HG02623 (cell line): ENCODE results near the gene ELMO1.

Source experiments
- ATAC-seq: cut with Tn5 transposase; IDR thresholded peaks from one replicate; pipeline ENCODE4 v1.9.1; 2021; ENCODE audit warnings: moderate library complexity; ENCODE audit not compliant: unreplicated experiment

ELMO1 gene

GRCh38 chr7:36942025-36942424 is 506.6 kb downstream of the ELMO1 start:
- no peak for ATAC-seq

- no peak for ATAC-seq
Observed at GRCh38 chr7:36941359-36941758, 507.3 kb downstream of the ELMO1 start.

DNA sequence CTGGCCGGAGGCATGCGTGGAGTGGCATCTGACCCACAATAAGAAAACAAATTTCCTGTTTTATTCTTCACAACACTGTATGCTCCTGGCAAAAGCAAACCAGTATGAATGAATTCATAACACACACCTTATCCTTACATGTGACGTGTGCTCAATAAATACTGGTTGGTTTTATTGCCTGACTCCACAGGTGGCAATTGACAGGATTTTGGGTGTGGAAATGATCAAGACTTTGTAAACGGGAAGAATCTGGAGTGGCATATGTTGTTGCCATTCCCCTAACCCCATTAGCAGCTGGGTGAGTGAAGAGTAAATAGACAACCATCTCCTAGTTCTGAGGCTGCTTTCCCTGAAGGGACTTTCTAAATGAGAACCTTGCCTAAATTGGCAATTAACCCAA is 508.8 kb downstream of the ELMO1 start:
- no peak for ATAC-seq

DNA sequence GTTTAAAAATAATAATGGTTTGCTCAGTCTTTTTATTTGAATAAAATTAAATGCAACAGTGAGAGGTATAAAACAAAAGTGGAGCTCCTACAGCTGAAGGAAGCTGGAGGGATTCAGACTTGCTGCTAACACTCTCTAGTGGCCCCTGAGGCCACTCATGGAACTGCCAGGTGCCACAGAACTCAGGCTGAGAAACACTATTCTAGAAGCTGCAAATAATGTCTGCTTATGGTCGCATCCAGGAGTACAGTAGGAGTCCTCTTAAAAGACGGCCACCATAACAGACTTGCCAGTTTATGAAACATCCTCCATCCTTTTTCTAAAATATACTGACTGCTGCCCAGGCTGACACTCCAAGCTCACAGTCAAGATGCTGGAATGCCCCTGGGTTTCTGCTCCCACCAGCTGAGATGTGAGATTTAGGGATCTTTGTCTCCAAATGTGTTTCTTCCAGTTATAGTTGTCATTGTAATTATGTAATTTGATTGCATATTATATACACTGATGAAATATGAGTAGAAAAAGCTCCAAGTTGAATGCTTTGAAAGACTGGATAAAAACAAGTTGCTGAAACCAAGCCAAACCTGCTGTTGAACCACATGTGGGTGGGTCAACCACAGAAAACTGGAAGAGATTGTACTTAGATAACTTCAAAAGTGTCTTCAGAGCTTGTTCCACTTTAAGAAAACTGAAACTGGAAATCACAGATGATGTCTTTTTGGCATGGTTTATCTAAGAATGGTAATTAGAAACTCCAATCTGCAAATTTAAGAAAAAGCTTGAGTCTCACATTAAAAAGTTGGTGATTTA is 510.7 kb downstream of the ELMO1 start:
- no peak for ATAC-seq

DNA sequence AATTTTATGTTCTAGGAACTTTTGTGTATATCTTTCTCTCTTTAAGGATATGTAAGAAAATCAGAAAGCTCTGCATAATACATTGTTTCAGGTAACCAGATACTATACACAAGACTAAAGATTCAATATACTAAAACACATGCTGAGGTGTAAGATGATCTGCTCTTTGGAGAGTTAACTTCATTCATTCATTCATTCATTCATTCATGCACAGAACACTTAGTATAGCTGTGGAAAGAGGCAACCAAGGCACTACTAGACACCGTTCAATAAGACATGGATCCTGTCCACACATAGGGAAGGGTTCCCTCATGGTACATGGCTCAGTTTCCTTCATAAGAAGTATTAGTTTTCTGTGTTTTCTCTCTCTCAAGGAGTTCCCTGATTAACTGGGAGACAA is 516.8 kb downstream of the ELMO1 start:
- no peak for ATAC-seq

GRCh38 chr7:36929791-36930190 is 518.9 kb downstream of the ELMO1 start:
- ATAC-seq = no peak

DNA sequence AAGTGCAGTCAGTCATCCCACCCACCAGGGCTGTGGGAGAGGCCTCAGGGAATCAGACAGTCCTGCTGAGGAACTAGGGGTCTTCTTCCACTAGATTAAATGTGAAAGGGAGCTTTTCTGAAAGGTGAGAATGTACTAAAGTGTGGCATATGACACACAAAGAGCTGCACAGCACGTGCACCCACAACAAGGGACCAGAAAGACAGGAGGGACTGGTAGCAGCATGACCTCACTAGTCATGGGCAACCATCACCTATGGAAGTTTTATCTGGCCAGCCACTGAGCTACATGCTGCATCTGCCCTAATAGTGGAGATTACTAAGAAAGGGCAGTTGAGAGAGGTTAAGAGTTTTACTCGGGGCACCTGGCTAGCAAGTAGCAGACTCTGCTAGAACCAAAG is 519.9 kb downstream of the ELMO1 start:
- ATAC-seq = no peak

- no peak for ATAC-seq
Observed at GRCh38 chr7:36928311-36928710, 520.4 kb downstream of the ELMO1 start.

- no peak for ATAC-seq
Observed at GRCh38 chr7:36925691-36926090, 523.0 kb downstream of the ELMO1 start.

- no peak for ATAC-seq
Observed at GRCh38 chr7:36925207-36925606, 523.5 kb downstream of the ELMO1 start.

DNA sequence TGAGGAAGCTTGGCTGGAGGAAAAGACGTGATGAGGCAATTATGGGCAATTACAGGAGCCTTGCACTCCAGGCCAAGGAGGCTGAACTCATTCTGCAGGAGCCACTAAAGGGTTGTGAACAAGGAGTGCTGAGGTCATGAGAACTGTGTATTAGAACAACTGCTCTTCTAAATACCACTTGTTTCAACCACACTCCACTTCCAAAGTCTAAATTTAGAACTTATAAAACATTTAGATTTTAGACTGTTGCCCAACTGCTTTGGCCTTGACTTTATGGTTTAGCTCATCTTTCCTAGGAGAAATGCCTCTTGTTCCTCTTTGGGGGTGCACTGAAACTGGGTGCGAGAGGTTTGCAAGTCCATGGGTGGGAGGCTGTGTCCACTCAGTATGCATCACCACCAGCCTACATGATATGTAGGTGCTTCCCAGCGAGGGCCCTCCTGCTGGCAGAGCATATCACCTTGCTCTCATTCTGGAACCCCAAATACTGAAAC is 524.7 kb downstream of the ELMO1 start:
- ATAC-seq = no peak

- ATAC-seq = no peak
Observed at GRCh38 chr7:36923185-36923584, 525.5 kb downstream of the ELMO1 start.

DNA sequence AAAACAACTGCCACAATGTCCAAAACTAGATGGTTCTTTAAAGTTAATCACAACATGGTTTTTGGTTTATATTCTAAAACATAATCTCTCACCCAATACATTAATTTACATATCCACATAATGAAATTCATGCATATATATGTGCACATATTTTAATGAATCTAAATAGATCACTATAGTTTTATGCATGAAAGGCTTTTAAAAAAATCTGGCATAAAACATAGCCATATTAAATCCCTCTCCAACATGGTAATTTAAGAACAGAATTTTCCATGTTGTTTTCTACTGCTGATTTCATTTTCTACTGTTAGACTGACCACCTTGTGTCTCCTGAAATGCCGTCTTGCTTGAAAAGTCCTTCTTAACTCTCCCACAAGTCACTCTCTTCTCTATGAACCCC is 528.2 kb downstream of the ELMO1 start:
- no peak for ATAC-seq

GRCh38 chr7:36919738-36920137 is 528.9 kb downstream of the ELMO1 start:
- ATAC-seq = no peak

- ATAC-seq = no peak
Observed at GRCh38 chr7:36918591-36918990, 530.1 kb downstream of the ELMO1 start.

- no peak for ATAC-seq
Observed at GRCh38 chr7:36916619-36917018, 532.0 kb downstream of the ELMO1 start.

DNA sequence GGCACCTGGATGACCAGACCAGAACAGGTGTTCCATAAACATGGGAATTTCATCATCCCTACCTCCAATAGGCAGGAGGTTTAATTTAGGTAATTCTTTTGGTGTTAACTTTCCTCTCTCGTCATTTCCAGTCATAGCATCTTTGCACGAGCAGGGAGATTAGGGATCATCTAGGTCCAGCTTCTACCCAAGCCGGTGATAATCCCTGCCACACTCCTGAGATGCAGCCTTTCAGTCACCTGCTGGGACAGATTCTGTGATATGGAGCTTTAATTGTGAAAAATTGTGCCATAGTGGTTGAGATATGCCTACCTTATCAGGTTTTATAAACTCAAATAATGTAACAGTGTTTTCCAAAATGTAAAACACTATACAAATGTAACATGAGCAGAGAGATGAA is 532.5 kb downstream of the ELMO1 start:
- no peak for ATAC-seq

DNA sequence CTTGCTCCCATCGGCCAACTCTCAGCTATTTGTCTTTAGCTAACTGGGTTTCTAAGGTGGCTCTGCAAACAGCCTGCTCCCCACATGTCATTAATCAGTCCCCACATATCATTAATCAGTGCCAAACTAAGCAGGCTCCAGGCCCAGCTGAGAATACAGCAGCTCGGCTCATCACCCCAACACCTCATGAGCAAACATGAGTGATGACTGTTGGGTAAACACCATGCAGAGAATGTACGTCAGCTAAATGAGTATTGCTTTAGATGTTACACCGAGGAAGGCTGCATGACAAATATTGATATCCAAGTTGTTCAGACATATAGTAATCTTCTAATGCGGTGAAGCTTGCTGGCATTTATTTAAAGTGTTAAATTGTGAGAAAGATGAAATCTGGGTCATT is 536.9 kb downstream of the ELMO1 start:
- ATAC-seq = no peak

DNA sequence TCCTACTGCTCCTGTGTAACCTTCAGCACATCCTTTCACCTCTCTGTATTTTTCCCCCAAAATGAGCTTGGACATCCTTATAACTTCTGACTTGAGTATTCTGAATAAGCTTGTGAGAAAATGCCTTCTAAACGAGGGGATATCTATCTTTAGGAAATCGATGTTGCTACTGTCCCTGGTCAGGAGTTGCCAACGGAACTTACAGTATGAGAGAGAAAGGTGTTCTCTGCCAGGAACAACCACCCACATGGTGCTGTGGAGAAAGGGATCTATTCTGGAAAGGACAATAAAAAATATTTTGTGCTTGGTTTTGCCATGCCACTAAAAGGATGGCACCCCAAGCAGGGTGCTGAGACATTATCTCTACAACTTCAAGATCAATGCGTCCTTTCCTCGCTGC is 537.8 kb downstream of the ELMO1 start:
- ATAC-seq = no peak

- ATAC-seq = no peak
Observed at GRCh38 chr7:36910401-36910800, 538.3 kb downstream of the ELMO1 start.

DNA sequence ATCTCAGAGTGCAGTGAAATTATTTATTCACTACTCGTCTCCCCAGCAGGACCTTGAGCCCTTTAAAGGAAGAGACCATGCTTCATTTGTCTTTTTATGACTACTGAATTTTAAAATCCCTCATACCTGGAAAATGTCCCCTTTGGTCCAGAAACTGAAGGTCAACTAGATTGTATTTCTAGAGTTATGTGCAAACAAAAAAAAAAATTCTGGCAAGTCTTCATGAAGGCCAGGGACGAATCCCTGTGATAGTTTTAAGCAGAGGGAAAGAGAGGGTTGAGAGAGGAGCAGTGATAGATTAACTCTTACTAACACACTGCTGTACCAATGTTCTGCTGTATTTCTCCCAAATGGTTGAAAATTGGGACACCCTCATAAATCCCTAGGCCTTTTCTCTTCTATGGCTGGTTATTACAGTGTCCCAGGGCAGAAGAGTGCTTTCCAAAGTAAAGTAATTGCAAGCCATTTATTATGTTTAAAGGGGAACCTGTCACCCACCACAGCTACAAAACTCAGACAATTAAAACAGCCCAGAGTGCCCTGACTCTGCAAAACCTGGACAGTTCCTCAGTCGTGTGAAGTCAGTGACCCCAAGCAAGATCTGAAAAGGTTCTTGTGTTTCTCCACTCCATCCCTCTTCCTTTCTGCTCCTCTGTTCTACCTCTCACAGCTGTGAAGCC is 541.6 kb downstream of the ELMO1 start:
- ATAC-seq = no peak

- no peak for ATAC-seq
Observed at GRCh38 chr7:36906448-36906847, 542.2 kb downstream of the ELMO1 start.
